ENCODE data around the gene CSNK2A1. TPM values are rescaled to one million over a fixed set of nuclear protein-coding genes. Genes with fewer than 3 reads are reported as not detected.
A peak's percentile ranks its signal among the peaks of the same experiment; 100 is the strongest.
"Not testable (repeated sequence)": the region's sequence is repeated elsewhere in the genome, so short reads cannot be mapped to it uniquely, and the experiment has no call there.

The CSNK2A1 gene
- total RNA-seq, 1 donor from 2014 or later, result 207 TPM

GRCh38 chr20:584971-585301 lies 41.3 kb upstream of the CSNK2A1 start:
- no peaks in the 10 kb centered on the region for H3K4me1 Mint-ChIP-seq
- H3K36me3 Mint-ChIP-seq (ENCODE audit: low read depth), result no peaks in the 10 kb centered on the region
- no peaks in the 10 kb centered on the region for H3K9me3 Mint-ChIP-seq
- no peak for DNase-seq (ENCODE audit: low read depth, low spot score)
- no peak overlapping the region for H3K4me3 Mint-ChIP-seq
- H3K27ac Mint-ChIP-seq (ENCODE audit: unreplicated experiment), result no peak overlapping the region
- peaks cover 13% of the 10 kb centered on the region for H3K27me3 Mint-ChIP-seq (ENCODE audit: low read depth)
- no peak for TF ChIP-seq CTCF (conservative IDR thresholded peaks at IDR 0.05)

GRCh38 chr20:584161-584970 lies 40.8 kb upstream of the CSNK2A1 start:
- TF ChIP-seq CTCF (conservative IDR thresholded peaks at IDR 0.05), result no peak
- Mint-ChIP-seq H3K9me3 (no peaks in the 10 kb centered on the region), H3K4me1 (no peaks in the 10 kb centered on the region), H3K27me3 (ENCODE audit: low read depth) (peaks cover 13% of the 10 kb centered on the region), H3K4me3 (no peak overlapping the region), H3K36me3 (ENCODE audit: low read depth) (no peaks in the 10 kb centered on the region), H3K27ac (ENCODE audit: unreplicated experiment) (no peak overlapping the region)
- no peak for DNase-seq (ENCODE audit: low read depth, low spot score)

- TF ChIP-seq CTCF (conservative IDR thresholded peaks at IDR 0.05), result no peak
- Mint-ChIP-seq H3K4me1 (no peaks in the 10 kb centered on the region), H3K9me3 (no peaks in the 10 kb centered on the region), H3K27ac (ENCODE audit: unreplicated experiment) (no peak overlapping the region), H3K4me3 (no peak overlapping the region), H3K27me3 (ENCODE audit: low read depth) (peaks cover 15% of the 10 kb centered on the region), H3K36me3 (ENCODE audit: low read depth) (no peaks in the 10 kb centered on the region)
- no peak for DNase-seq (ENCODE audit: low read depth, low spot score)
Observed at GRCh38 chr20:582204-582603, 38.6 kb upstream of the CSNK2A1 start.

- not testable (repeated sequence) for H3K27ac Mint-ChIP-seq (ENCODE audit: unreplicated experiment); H3K4me1 Mint-ChIP-seq; H3K9me3 Mint-ChIP-seq; H3K4me3 Mint-ChIP-seq; DNase-seq (ENCODE audit: low read depth, low spot score); H3K36me3 Mint-ChIP-seq (ENCODE audit: low read depth)
- H3K27me3 Mint-ChIP-seq (ENCODE audit: low read depth), result peaks cover 26% of the 10 kb centered on the region
Observed at GRCh38 chr20:578940-579690, 35.5 kb upstream of the CSNK2A1 start.

- Mint-ChIP-seq H3K27ac (ENCODE audit: unreplicated experiment) (no peak overlapping the region), H3K4me3 (no peak overlapping the region), H3K9me3 (no peaks in the 10 kb centered on the region), H3K27me3 (ENCODE audit: low read depth) (peaks cover 42% of the 10 kb centered on the region), H3K4me1 (peaks cover 4% of the 10 kb centered on the region), H3K36me3 (ENCODE audit: low read depth) (no peaks in the 10 kb centered on the region)
- TF ChIP-seq CTCF (conservative IDR thresholded peaks at IDR 0.05), result peak; percentile 49
- DNase-seq (ENCODE audit: low read depth, low spot score), result no peak
Observed at GRCh38 chr20:577167-577791, 33.7 kb upstream of the CSNK2A1 start.

All from neural crest cell (in vitro differentiated cells).